GM12892 (cell line): Measurements from ENCODE around the gene SORCS2.

Experiments
- POLR2A ChIP-seq: IDR thresholded peaks from 2 replicates; pipeline ENCODE4 v1.6.1; 2011; ENCODE audit warnings: low read depth, low read length, control low read depth
- POLR2AphosphoS5 ChIP-seq: IDR thresholded peaks from 2 replicates; pipeline ENCODE4 v1.6.1; 2011; ENCODE audit warnings: low read depth, low read length, control low read depth
- TAF1 ChIP-seq: IDR thresholded peaks from 2 replicates; pipeline ENCODE4 v1.6.1; 2011; ENCODE audit warnings: low read depth, mild to moderate bottlenecking, control low read depth, low read length, borderline replicate concordance

GRCh38 chr4:7248857-7249256, 56.5 kb downstream of the SORCS2 start:
- TF ChIP-seq POLR2AphosphoS5 (no peak), TAF1 (no peak), POLR2A (no peak)
